IMR-90 (cell line): Measurements from ENCODE around the gene TMEM72. TPM values are rescaled to one million over a fixed set of nuclear protein-coding genes. Genes with fewer than 3 reads are reported as not detected.

ENCODE experiments used
- ATAC-seq: fragments of 200-7000 bp; cut with Tn5 transposase; 2 replicates; pipeline ENCODE4 v1.9.1; 2020; ENCODE audit warnings: low read depth, mild to moderate bottlenecking, moderate library complexity
- BruUV-seq: library from RNA; stranded (reverse); fragments of 400-500 nt; replicated peaks from 2 replicates; lab custom pipeline; 2021; lab: Mats Ljungman, UMichigan
- CTCF ChIA-PET: fragments of 300-600 bp; formaldehyde crosslinking; extraction: SDS; loops from one replicate; lab custom pipeline; 2021; ENCODE audit warnings: antibody characterized with exemption; lab: Yijun Ruan, JAX
- POLR2A ChIA-PET: fragments of 300-600 bp; sonication (Branson Sonifier 250); formaldehyde crosslinking; loops from one replicate; lab custom pipeline; 2022; ENCODE audit warnings: antibody characterized with exemption; ENCODE audit not compliant: unreplicated experiment; lab: Charles Lee
- DNase-seq: peaks from one replicate; pipeline ENCODE4 v3.0.0; 2013
- H2AFZ ChIP-seq: replicated peaks from 2 replicates; pipeline ENCODE3; 2013; ENCODE audit warnings: low read length, mild to moderate bottlenecking; ENCODE audit not compliant: poor library complexity
- H2AK5ac ChIP-seq: 2 replicates; pipeline ENCODE4 v1.6.1; 2013; ENCODE audit warnings: low read depth, low read length, inconsistent platforms
- H2AK9ac ChIP-seq: replicated peaks from 2 replicates; pipeline ENCODE3; 2013; ENCODE audit warnings: mild to moderate bottlenecking, low read depth, low read length, moderate library complexity; ENCODE audit not compliant: poor library complexity
- H2BK120ac ChIP-seq: 2 replicates; pipeline ENCODE4 v1.6.1; 2013; ENCODE audit warnings: low read depth, low read length, inconsistent platforms
- H2BK15ac ChIP-seq: 3 replicates; pipeline ENCODE4 v1.6.1; 2013; ENCODE audit warnings: low read depth, low read length, inconsistent platforms
- H2BK20ac ChIP-seq: 2 replicates; pipeline ENCODE4 v1.6.1; 2013; ENCODE audit warnings: low read depth, mild to moderate bottlenecking, inconsistent platforms, low read length, moderate library complexity
- H2BK5ac ChIP-seq: 2 replicates; pipeline ENCODE4 v1.6.1; 2013; ENCODE audit warnings: mild to moderate bottlenecking, low read depth, low read length, inconsistent platforms; ENCODE audit not compliant: poor library complexity, severe bottlenecking
- H3K14ac ChIP-seq: replicated peaks from 2 replicates; pipeline ENCODE4 v1.6.1; 2013; ENCODE audit warnings: low read depth, low read length, inconsistent platforms
- H3K18ac ChIP-seq: 2 replicates; pipeline ENCODE4 v1.6.1; 2013; ENCODE audit warnings: low read depth, low read length, control low read depth
- H3K23ac ChIP-seq: 2 replicates; pipeline ENCODE4 v1.6.1; 2013; ENCODE audit warnings: low read depth, low read length, inconsistent platforms
- H3K27ac ChIP-seq: 2 replicates; pipeline ENCODE4 v1.5.1; 2013; ENCODE audit warnings: mild to moderate bottlenecking, control low read depth, low read length; ENCODE audit not compliant: insufficient read depth
- H3K27me3 ChIP-seq: 2 replicates; pipeline ENCODE4 v1.6.1; 2013; ENCODE audit warnings: low read length; ENCODE audit not compliant: control insufficient read depth, insufficient read depth
- H3K36me3 ChIP-seq: 2 replicates; pipeline ENCODE4 v1.6.1; 2013; ENCODE audit warnings: low read length, mixed read lengths; ENCODE audit not compliant: control insufficient read depth, insufficient read depth
- H3K4ac ChIP-seq: 2 replicates; pipeline ENCODE4 v1.6.1; 2013; ENCODE audit warnings: low read depth, low read length, inconsistent platforms
- H3K4me1 ChIP-seq: 2 replicates; pipeline ENCODE4 v1.6.1; 2013; ENCODE audit warnings: low read length, mixed read lengths; ENCODE audit not compliant: control insufficient read depth, insufficient read depth
- H3K4me2 ChIP-seq: 2 replicates; pipeline ENCODE4 v1.6.1; 2013; ENCODE audit warnings: low read depth, mild to moderate bottlenecking, control low read depth, low read length, moderate library complexity
- H3K4me3 ChIP-seq: 2 replicates; pipeline ENCODE4 v1.5.1; 2013; ENCODE audit warnings: low read depth, mild to moderate bottlenecking, control low read depth, low read length, moderate library complexity; ENCODE audit not compliant: insufficient read depth
- H3K56ac ChIP-seq: 2 replicates; pipeline ENCODE4 v1.6.1; 2013; ENCODE audit warnings: low read length, inconsistent platforms; ENCODE audit not compliant: insufficient read depth; ENCODE audit errors: extremely low read depth
- H3K79me1 ChIP-seq, 2 experiments: 2 replicates each; pipeline ENCODE4 v1.6.1; 2013; ENCODE audit warnings: low read length in 2 of 2, inconsistent platforms in 1 of 2, low read depth in 1 of 2
- H3K9ac ChIP-seq: 2 replicates; pipeline ENCODE4 v1.6.1; 2013; ENCODE audit warnings: low read depth, low read length, control low read depth
- H3K9me1 ChIP-seq: 2 replicates; pipeline ENCODE4 v1.6.1; 2013; ENCODE audit warnings: low read length, inconsistent platforms; ENCODE audit not compliant: insufficient read depth
- H3K9me3 ChIP-seq: 2 replicates; pipeline ENCODE4 v1.6.1; 2013; ENCODE audit warnings: low read length; ENCODE audit not compliant: control insufficient read depth, insufficient read depth
- H4K20me1 ChIP-seq: 2 replicates; pipeline ENCODE4 v1.6.1; 2013; ENCODE audit warnings: low read length, inconsistent platforms; ENCODE audit not compliant: insufficient read depth
- H4K5ac ChIP-seq: 2 replicates; pipeline ENCODE4 v1.6.1; 2013; ENCODE audit warnings: mild to moderate bottlenecking, low read depth, low read length, control low read depth
- H4K8ac ChIP-seq, 2 experiments: 2 replicates each; pipeline ENCODE4 v1.6.1; 2013; ENCODE audit warnings: low read depth in 2 of 2, low read length in 2 of 2, control low read depth in 1 of 2, inconsistent platforms in 1 of 2
- H4K91ac ChIP-seq: 2 replicates; pipeline ENCODE4 v1.6.1; 2013; ENCODE audit warnings: low read depth, low read length, inconsistent platforms; ENCODE audit not compliant: insufficient read depth
- BHLHE40 ChIP-seq: fragments of 150-350 bp; IDR thresholded peaks from 2 replicates; pipeline ENCODE4 v1.6.1; 2016; ENCODE audit warnings: mild to moderate bottlenecking, low read depth, low read length
- CEBPB ChIP-seq: IDR thresholded peaks from 2 replicates; pipeline ENCODE4 v1.6.1; 2012; ENCODE audit warnings: low read depth, low read length, improper control_type of control experiment
- CHD1 ChIP-seq: IDR thresholded peaks from 2 replicates; pipeline ENCODE4 v1.6.1; 2012; ENCODE audit warnings: low read depth, low read length, improper control_type of control experiment
- CTCF ChIP-seq: conservative IDR thresholded peaks from 2 replicates; pipeline ENCODE4 v1.5.1; 2012; ENCODE audit warnings: mild to moderate bottlenecking, low read depth, low read length, improper control_type of control experiment
- ELK1 ChIP-seq: fragments of 150-350 bp; IDR thresholded peaks from 2 replicates; pipeline ENCODE4 v1.6.1; 2016; ENCODE audit warnings: low read depth, mild to moderate bottlenecking, low read length, moderate library complexity, borderline replicate concordance
- FOS ChIP-seq: fragments of 150-350 bp; IDR thresholded peaks from 2 replicates; pipeline ENCODE4 v1.6.1; 2016; ENCODE audit warnings: low read depth, low read length
- MAFK ChIP-seq: IDR thresholded peaks from 2 replicates; pipeline ENCODE4 v1.6.1; 2012; ENCODE audit warnings: low read depth, low read length, improper control_type of control experiment
- MAZ ChIP-seq: IDR thresholded peaks from 2 replicates; pipeline ENCODE4 v1.6.1; 2012; ENCODE audit warnings: low read depth, mild to moderate bottlenecking, low read length, improper control_type of control experiment, moderate library complexity, borderline replicate concordance
- MXI1 ChIP-seq: IDR thresholded peaks from 2 replicates; pipeline ENCODE4 v1.6.1; 2012; ENCODE audit warnings: low read depth, mild to moderate bottlenecking, low read length, moderate library complexity, borderline replicate concordance
- NFE2L2 ChIP-seq: fragments of 150-350 bp; IDR thresholded peaks from 2 replicates; pipeline ENCODE4 v1.6.1; 2016; ENCODE audit warnings: low read depth, mild to moderate bottlenecking, low read length
- POLR2A ChIP-seq: IDR thresholded peaks from 2 replicates; pipeline ENCODE4 v1.6.1; 2012; ENCODE audit warnings: mild to moderate bottlenecking, low read depth, low read length
- RAD21 ChIP-seq: IDR thresholded peaks from 2 replicates; pipeline ENCODE4 v1.6.1; 2012; ENCODE audit warnings: low read length, improper control_type of control experiment
- RCOR1 ChIP-seq: IDR thresholded peaks from 2 replicates; pipeline ENCODE4 v1.6.1; 2012; ENCODE audit warnings: mild to moderate bottlenecking, low read length, improper control_type of control experiment; ENCODE audit not compliant: insufficient replicate concordance
- RFX5 ChIP-seq: IDR thresholded peaks from 2 replicates; pipeline ENCODE4 v1.8.0; 2012; ENCODE audit warnings: low read depth, mild to moderate bottlenecking, low read length, moderate library complexity
- SMC3 ChIP-seq: fragments of 150-350 bp; IDR thresholded peaks from 2 replicates; pipeline ENCODE4 v1.6.1; 2016; ENCODE audit warnings: low read depth, mild to moderate bottlenecking, antibody characterized with exemption, low read length, moderate library complexity
- USF2 ChIP-seq: fragments of 150-350 bp; IDR thresholded peaks from 2 replicates; pipeline ENCODE4 v1.6.1; 2017; ENCODE audit warnings: mild to moderate bottlenecking, antibody characterized with exemption, low read length, low read depth
- WGBS, 2 experiments: methylation state at CpG; one replicate each; pipeline versions ENCODE4 v1.1.5 to v1.1.7; 2013; ENCODE audit warnings: missing lambda C conversion rate in 2 of 2; ENCODE audit not compliant: insufficient read length in 1 of 2; ENCODE audit errors: extremely low coverage in 2 of 2; 5-methylcytosine and 5-hydroxymethylcytosine counted together
- dilution Hi-C: fragments of 300-500 bp; cut with HindIII; formaldehyde crosslinking; loops from one replicate; pipeline ENCODE4 v1.14.3; 2018; ENCODE audit warnings: low sequenced_read_pairs; ENCODE audit not compliant: unreplicated experiment
- in situ Hi-C: fragments of 300-500 bp; cut with MboI; formaldehyde crosslinking; loops from 3 replicates; pipeline ENCODE4 v1.14.3; 2019; ENCODE audit warnings: low sequenced_read_pairs, inconsistent platforms, mixed read lengths
- intact Hi-C: fragments of 100-400 bp; cut with micrococcal nuclease; formaldehyde crosslinking; loops from 2 replicates; pipeline ENCODE4 v1.10.0; 2022
- polyA plus RNA-seq, 3 experiments: library from polyadenylated mRNA; depleted of rRNA; stranded (reverse); fragments of >200 nt; gene quantifications; 2 replicates each; pipeline ENCODE4 v1.2.3, GENCODE V29; 2012; ENCODE audit warnings: low replicate concordance in 1 of 3
- total RNA-seq: library from RNA; depleted of rRNA; stranded (reverse); fragments of >200 nt; gene quantifications from 2 replicates; pipeline ENCODE4 v1.2.3, GENCODE V29; 2012

TMEM72 gene
- total and polyA plus RNA-seq, 2 of the 4 experiments (the other 2 are of a cell fraction): not detected

- Histone ChIP-seq H2AK9ac (no peak overlapping the region), H4K20me1 (no peaks in the 10 kb centered on the region), H3K4me2 (no peak overlapping the region), H2AFZ (no peak overlapping the region), H3K14ac (no peak overlapping the region), H4K91ac (no peak overlapping the region), H4K8ac (no peak overlapping the region), H2BK120ac (no peak overlapping the region), H3K4me3 (no peak overlapping the region), H3K56ac (no peak overlapping the region), H3K9ac (no peak overlapping the region), H3K18ac (no peak overlapping the region), H3K4ac (no peak overlapping the region), H4K5ac (no peak overlapping the region), H3K23ac (no peak overlapping the region), H2BK20ac (no peak overlapping the region), H3K27me3 (peaks cover 44% of the 10 kb centered on the region), H3K27ac (no peak overlapping the region), H3K9me3 (no peaks in the 10 kb centered on the region), H3K9me1 (no peaks in the 10 kb centered on the region; the same call in 1 of the 2 replicates), H3K4me1 (no peaks in the 10 kb centered on the region), H3K36me3 (no peaks in the 10 kb centered on the region), H2BK15ac (no peak overlapping the region), H2BK5ac (no peak overlapping the region), H2AK5ac (no peak overlapping the region), H3K79me1 (no peaks in the 10 kb centered on the region)
- no TSS peak for BruUV-seq
- ChIA-PET CTCF (no interaction called here), POLR2A (no interaction called here)
- TF ChIP-seq RCOR1 (no peak), CTCF (no peak), NFE2L2 (no peak), CHD1 (no peak), MXI1 (no peak), FOS (no peak), CEBPB (no peak), MAZ (no peak), MAFK (no peak), ELK1 (no peak), POLR2A (no peak), BHLHE40 (no peak), RFX5 (no peak), USF2 (no peak), SMC3 (no peak), RAD21 (no peak)
- WGBS, 2 experiments: no CpG with 5 or more reads among the region's 3 CpGs
- DNase-seq: no peak
- intact Hi-C loops: no loop called here
- in situ Hi-C loops: no loop called here
- dilution Hi-C loops: no loop called here
- no peak for ATAC-seq
These were observed 12.5 kb downstream of the TMEM72 start for GRCh38 chr10:44923611-44924010.
